ENCODE measurements around the gene LGALS16. TPM values are rescaled to one million over a fixed set of nuclear protein-coding genes. Genes with fewer than 3 reads are reported as not detected.

Gene LGALS16, protein sequence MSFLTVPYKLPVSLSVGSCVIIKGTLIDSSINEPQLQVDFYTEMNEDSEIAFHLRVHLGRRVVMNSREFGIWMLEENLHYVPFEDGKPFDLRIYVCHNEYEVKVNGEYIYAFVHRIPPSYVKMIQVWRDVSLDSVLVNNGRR
- total RNA-seq: not detected

DNA sequence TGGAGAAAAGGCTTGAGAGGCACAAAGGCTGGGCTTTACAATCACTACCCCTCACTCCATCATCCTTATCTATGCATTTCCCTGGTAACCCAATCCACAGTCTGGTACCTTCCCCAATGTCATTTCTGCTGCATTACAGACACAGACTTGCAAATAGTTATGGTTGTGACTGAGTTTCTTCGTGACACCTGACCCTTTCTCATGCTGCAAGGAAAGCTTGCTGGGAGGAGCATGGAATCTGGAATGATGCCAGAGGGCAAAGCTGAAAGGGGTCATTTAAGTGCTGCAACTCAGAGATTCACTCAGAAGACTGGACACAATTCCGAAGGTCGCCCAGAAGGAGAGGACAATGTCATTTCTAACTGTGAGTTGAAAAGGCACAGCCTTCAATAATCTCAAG is at the start of gene LGALS16:
Gene LGALS16, plus strand, starts transcription at position 301 of the 400 bp plus-strand sequence. Its CDS starts 49 bp downstream, at position 350.
- intact Hi-C loops (cut with DNase I): no loop called here
- no peak for DNase-seq (ENCODE audit: extremely low spot score in 2 of 2)
- no peaks in the 10 kb centered on the region for H3K9me3 ChIP-seq
- H3K27ac ChIP-seq: no peak within 1 kb of the TSS
- H3K36me3 ChIP-seq: no peaks in the 10 kb centered on the region
- no peak within 1 kb of the TSS for H3K4me3 ChIP-seq
- no peaks in the 10 kb centered on the region for H3K27me3 ChIP-seq
- TF ChIP-seq, protein P1, sequence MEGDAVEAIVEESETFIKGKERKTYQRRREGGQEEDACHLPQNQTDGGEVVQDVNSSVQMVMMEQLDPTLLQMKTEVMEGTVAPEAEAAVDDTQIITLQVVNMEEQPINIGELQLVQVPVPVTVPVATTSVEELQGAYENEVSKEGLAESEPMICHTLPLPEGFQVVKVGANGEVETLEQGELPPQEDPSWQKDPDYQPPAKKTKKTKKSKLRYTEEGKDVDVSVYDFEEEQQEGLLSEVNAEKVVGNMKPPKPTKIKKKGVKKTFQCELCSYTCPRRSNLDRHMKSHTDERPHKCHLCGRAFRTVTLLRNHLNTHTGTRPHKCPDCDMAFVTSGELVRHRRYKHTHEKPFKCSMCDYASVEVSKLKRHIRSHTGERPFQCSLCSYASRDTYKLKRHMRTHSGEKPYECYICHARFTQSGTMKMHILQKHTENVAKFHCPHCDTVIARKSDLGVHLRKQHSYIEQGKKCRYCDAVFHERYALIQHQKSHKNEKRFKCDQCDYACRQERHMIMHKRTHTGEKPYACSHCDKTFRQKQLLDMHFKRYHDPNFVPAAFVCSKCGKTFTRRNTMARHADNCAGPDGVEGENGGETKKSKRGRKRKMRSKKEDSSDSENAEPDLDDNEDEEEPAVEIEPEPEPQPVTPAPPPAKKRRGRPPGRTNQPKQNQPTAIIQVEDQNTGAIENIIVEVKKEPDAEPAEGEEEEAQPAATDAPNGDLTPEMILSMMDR (IDR thresholded peaks at IDR 0.05): no peak
- TF ChIP-seq POLR2A (IDR thresholded peaks at IDR 0.05): no peak
- TF ChIP-seq POLR2AphosphoS5 (IDR thresholded peaks at IDR 0.05; ENCODE audit: insufficient read depth in 1 of 2, low read depth in 1 of 2): no peak
- H3K4me1 ChIP-seq: no peaks in the 10 kb centered on the region

DNA sequence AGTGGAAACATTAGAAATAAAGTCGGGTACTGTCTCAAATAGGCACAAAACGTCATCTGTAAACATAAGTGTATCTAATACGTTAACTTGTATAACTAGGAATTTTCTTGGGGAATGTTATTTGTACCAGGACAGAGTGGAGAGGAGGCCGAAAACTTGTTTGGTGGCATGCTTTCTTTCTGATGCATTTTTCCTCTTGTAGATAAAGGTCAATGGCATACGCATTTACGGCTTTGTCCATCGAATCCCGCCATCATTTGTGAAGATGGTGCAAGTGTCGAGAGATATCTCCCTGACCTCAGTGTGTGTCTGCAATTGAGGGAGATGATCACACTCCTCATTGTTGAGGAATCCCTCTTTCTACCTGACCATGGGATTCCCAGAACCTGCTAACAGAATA is 48.7 kb upstream of the LGALS16 start:
- Histone ChIP-seq H3K27ac (no peak overlapping the region), H3K27me3 (no peaks in the 10 kb centered on the region), H3K36me3 (no peaks in the 10 kb centered on the region), H3K4me3 (no peak overlapping the region), H3K9me3 (no peaks in the 10 kb centered on the region), H3K4me1 (no peaks in the 10 kb centered on the region)
- TF ChIP-seq POLR2AphosphoS5 (IDR thresholded peaks at IDR 0.05; ENCODE audit: insufficient read depth in 1 of 2, low read depth in 1 of 2): no peak
- no peak for TF ChIP-seq POLR2A (IDR thresholded peaks at IDR 0.05)
- TF ChIP-seq, protein P1 (IDR thresholded peaks at IDR 0.05): no peak
- DNase-seq (ENCODE audit: extremely low spot score in 2 of 2): no peak
- intact Hi-C loops (cut with DNase I): no loop called here

DNA sequence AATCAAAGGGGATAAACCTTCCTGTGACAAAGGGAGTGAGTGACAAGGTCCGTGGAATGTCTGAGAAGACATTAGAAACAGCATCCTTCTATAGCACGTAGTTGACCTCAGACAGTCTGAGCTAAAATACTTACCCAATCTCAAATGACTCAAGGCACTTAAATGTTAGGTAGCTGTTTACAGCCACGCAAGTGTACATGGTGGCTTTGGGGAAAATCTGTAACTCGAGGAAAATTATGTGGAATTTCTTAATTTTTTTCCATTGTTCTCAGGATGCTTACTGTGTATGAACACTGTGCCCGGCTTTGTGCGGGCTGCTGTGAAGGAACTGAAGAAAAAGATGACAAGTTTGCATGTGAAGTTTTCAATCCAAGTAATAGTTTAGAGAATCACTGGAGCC is 48.2 kb upstream of the LGALS16 start:
- intact Hi-C loops (cut with DNase I): no loop called here
- Histone ChIP-seq H3K36me3 (no peaks in the 10 kb centered on the region), H3K4me1 (no peaks in the 10 kb centered on the region), H3K27ac (no peak overlapping the region), H3K4me3 (no peak overlapping the region), H3K27me3 (no peaks in the 10 kb centered on the region), H3K9me3 (no peaks in the 10 kb centered on the region)
- TF ChIP-seq, protein P1 (IDR thresholded peaks at IDR 0.05): no peak
- TF ChIP-seq POLR2AphosphoS5 (IDR thresholded peaks at IDR 0.05; ENCODE audit: insufficient read depth in 1 of 2, low read depth in 1 of 2): no peak
- TF ChIP-seq POLR2A (IDR thresholded peaks at IDR 0.05): no peak
- no peak for DNase-seq (ENCODE audit: extremely low spot score in 2 of 2)

DNA sequence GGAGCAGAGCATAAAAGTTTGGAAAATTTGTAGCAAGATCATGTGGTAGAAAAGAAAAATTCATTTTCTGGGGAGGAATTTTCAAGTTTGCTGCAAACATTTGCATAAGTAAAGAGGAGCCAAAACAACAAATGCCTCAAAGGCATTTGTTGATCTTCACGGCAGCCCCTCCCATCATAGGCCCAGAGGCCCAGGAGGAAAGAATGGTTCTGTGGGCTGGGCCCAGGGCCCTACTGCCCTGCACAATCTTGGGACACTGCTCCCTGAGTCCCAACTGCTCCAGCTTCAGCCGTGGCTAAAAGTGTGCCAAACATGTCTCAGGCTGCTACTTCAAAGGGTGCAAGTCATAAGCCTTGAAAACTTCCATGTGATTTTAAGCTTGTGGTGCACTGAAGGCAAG is 42.1 kb upstream of the LGALS16 start:
- intact Hi-C loops (cut with DNase I): no loop called here

DNA sequence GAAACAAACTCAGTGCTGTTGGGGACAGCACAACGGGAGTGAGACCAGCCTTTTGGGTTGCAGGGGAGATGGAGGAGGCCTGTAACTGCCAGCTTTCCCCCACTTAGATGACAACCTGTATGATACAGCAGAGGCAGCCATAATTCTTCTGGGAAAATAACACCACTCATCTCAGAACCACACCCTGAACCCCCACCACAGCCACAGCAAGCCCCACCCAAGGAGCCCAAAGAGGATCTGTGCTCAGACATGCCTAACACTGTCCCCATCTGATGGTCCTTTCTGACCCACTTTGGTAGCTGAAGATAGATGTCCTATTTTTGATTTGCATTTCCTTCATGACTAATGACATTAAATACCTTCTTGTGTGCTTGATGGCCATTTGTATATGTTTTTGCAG is 38.0 kb upstream of the LGALS16 start:
- no peaks in the 10 kb centered on the region for H3K36me3 ChIP-seq
- intact Hi-C loops (cut with DNase I): no loop called here
- H3K27ac ChIP-seq: no peak overlapping the region
- H3K27me3 ChIP-seq: no peaks in the 10 kb centered on the region
- TF ChIP-seq POLR2AphosphoS5 (IDR thresholded peaks at IDR 0.05; ENCODE audit: insufficient read depth in 1 of 2, low read depth in 1 of 2): no peak
- TF ChIP-seq, protein P1 (IDR thresholded peaks at IDR 0.05): no peak
- TF ChIP-seq POLR2A (IDR thresholded peaks at IDR 0.05): no peak
- H3K4me3 ChIP-seq: no peak overlapping the region
- no peak for DNase-seq (ENCODE audit: extremely low spot score in 2 of 2)
- H3K4me1 ChIP-seq: no peaks in the 10 kb centered on the region
- H3K9me3 ChIP-seq: no peaks in the 10 kb centered on the region

More for the DNA sequence above, 42.1 kb upstream of the LGALS16 start:
- no peaks in the 10 kb centered on the region for H3K9me3 ChIP-seq
- H3K27ac ChIP-seq: no peak overlapping the region
- no peaks in the 10 kb centered on the region for H3K27me3 ChIP-seq
- DNase-seq (ENCODE audit: extremely low spot score in 2 of 2): no peak
- no peak overlapping the region for H3K4me3 ChIP-seq
- TF ChIP-seq POLR2A (IDR thresholded peaks at IDR 0.05): no peak
- TF ChIP-seq, protein P1 (IDR thresholded peaks at IDR 0.05): no peak
- TF ChIP-seq POLR2AphosphoS5 (IDR thresholded peaks at IDR 0.05; ENCODE audit: insufficient read depth in 1 of 2, low read depth in 1 of 2): no peak
- no peaks in the 10 kb centered on the region for H3K36me3 ChIP-seq
- no peaks in the 10 kb centered on the region for H3K4me1 ChIP-seq

Measured in vagina (tissue), 2 donors.